Neural cell (in vitro differentiated cells): ENCODE data around the gene DNAJB4. TPM values are rescaled to one million over a fixed set of nuclear protein-coding genes. Genes with fewer than 3 reads are reported as not detected.

ENCODE experiments used
- H2AFZ ChIP-seq: fragments of 200-600, 300-800 bp; sonication (generic), shearing (Covaris generic); 2 replicates; pipeline ENCODE4 v1.6.0; 2014; ENCODE audit warnings: low read depth, mild to moderate bottlenecking, antibody characterized with exemption, low read length, moderate library complexity
- H3F3A ChIP-seq: fragments of 200-600 bp; shearing (Covaris generic); 2 replicates; pipeline ENCODE4 v1.6.1; 2016; ENCODE audit warnings: mild to moderate bottlenecking, moderate library complexity, mixed read lengths, antibody characterized with exemption, low read length; ENCODE audit not compliant: insufficient read depth, poor library complexity, severe bottlenecking
- H3K27ac ChIP-seq: fragments of 200-600, 300-800 bp; sonication (generic), shearing (Covaris generic); 2 replicates; pipeline ENCODE4 v1.5.1; 2014; ENCODE audit warnings: mild to moderate bottlenecking, low read length, moderate library complexity
- H3K27me3 ChIP-seq: fragments of 300-800, 200-600 bp; sonication (generic), shearing (Covaris generic); 2 replicates; pipeline ENCODE4 v1.6.0; 2014; ENCODE audit warnings: mild to moderate bottlenecking, low read depth, low read length, moderate library complexity; ENCODE audit not compliant: insufficient read depth
- H3K36me3 ChIP-seq: fragments of 300-800, 200-600 bp; sonication (generic), shearing (Covaris generic); 2 replicates; pipeline ENCODE4 v1.5.1; 2014; ENCODE audit warnings: mild to moderate bottlenecking, antibody characterized with exemption, low read length, moderate library complexity; ENCODE audit not compliant: insufficient read depth
- H3K4me2 ChIP-seq: fragments of 300-800, 200-600 bp; sonication (generic), shearing (Covaris generic); 2 replicates; pipeline ENCODE4 v1.6.0; 2014; ENCODE audit warnings: mild to moderate bottlenecking, low read length
- H3K4me3 ChIP-seq: fragments of 300-800, 200-600 bp; sonication (generic), shearing (Covaris generic); 2 replicates; pipeline ENCODE4 v1.5.1; 2014; ENCODE audit warnings: mild to moderate bottlenecking, low read length, moderate library complexity
- H3K79me2 ChIP-seq: fragments of 200-600 bp; shearing (Covaris generic); replicated peaks from 2 replicates; pipeline ENCODE4 v1.6.0; 2014; ENCODE audit warnings: mild to moderate bottlenecking, low read length, moderate library complexity; ENCODE audit not compliant: insufficient read depth
- H3K9ac ChIP-seq: fragments of 300-800, 200-600 bp; sonication (generic), shearing (Covaris generic); 2 replicates; pipeline ENCODE4 v1.6.1; 2016; ENCODE audit warnings: mild to moderate bottlenecking, low read length, mixed read lengths
- H3K9me2 ChIP-seq: fragments of 200-600 bp; shearing (Covaris generic); 2 replicates; pipeline ENCODE4 v1.6.1; 2016; ENCODE audit warnings: mild to moderate bottlenecking, low read length, mixed read lengths; ENCODE audit not compliant: insufficient read depth
- H3K9me3 ChIP-seq: fragments of 200-600, 300-800 bp; sonication (generic), shearing (Covaris generic); 2 replicates; pipeline ENCODE4 v1.6.1; 2016; ENCODE audit warnings: mild to moderate bottlenecking, mixed run types, low read length, moderate library complexity, mixed read lengths
- H4K20me1 ChIP-seq: fragments of 200-600 bp; shearing (Covaris generic); 2 replicates; pipeline ENCODE4 v1.6.1; 2016; ENCODE audit warnings: mild to moderate bottlenecking, mixed run types; ENCODE audit not compliant: insufficient read depth
- EP300 ChIP-seq: fragments of 450-650 bp; conservative IDR thresholded peaks from 2 replicates; pipeline ENCODE4 v1.6.1; 2014; ENCODE audit warnings: antibody characterized with exemption, mild to moderate bottlenecking, moderate library complexity; ENCODE audit not compliant: poor library complexity, severe bottlenecking
- EZH2 ChIP-seq: fragments of 200-600, 300-800 bp; shearing (Covaris generic), sonication (generic); IDR thresholded peaks from 2 replicates; pipeline ENCODE4 v1.6.1; 2014; ENCODE audit warnings: antibody characterized with exemption, low read length, borderline replicate concordance, mild to moderate bottlenecking; ENCODE audit not compliant: insufficient read depth, poor library complexity, severe bottlenecking
- MXI1 ChIP-seq: fragments of 450-650 bp; conservative IDR thresholded peaks from 2 replicates; pipeline ENCODE4 v1.6.1; 2014; ENCODE audit warnings: antibody characterized with exemption, mild to moderate bottlenecking; ENCODE audit not compliant: poor library complexity, severe bottlenecking
- POLR2AphosphoS5 ChIP-seq: IDR thresholded peaks from 2 replicates; pipeline ENCODE4 v1.6.1; 2012
- RAD21 ChIP-seq: fragments of 450-650 bp; conservative IDR thresholded peaks from 2 replicates; pipeline ENCODE4 v1.6.1; 2014; ENCODE audit warnings: antibody characterized with exemption, mild to moderate bottlenecking, moderate library complexity
- SMC3 ChIP-seq: fragments of 450-650 bp; conservative IDR thresholded peaks from 2 replicates; pipeline ENCODE4 v1.6.1; 2014; ENCODE audit warnings: antibody characterized with exemption, mild to moderate bottlenecking, moderate library complexity; ENCODE audit not compliant: poor library complexity
- TAF1 ChIP-seq: IDR thresholded peaks from 2 replicates; pipeline ENCODE4 v1.6.1; 2012; ENCODE audit warnings: low read depth
- polyA plus RNA-seq: library from polyadenylated mRNA; depleted of rRNA; stranded (reverse); fragments of >200 nt; gene quantifications from 2 replicates; pipeline ENCODE4 v1.2.3, GENCODE V29; 2014
- TF ChIP-seq, protein P1 (sequence below): fragments of 450-650 bp; IDR thresholded peaks from 2 replicates; pipeline ENCODE4 v1.5.1; 2014; ENCODE audit warnings: antibody characterized with exemption, mild to moderate bottlenecking, moderate library complexity; ENCODE audit not compliant: poor library complexity, severe bottlenecking
- TF ChIP-seq, protein P2 (sequence below): IDR thresholded peaks from 2 replicates; pipeline ENCODE4 v1.6.1; 2012; ENCODE audit warnings: borderline replicate concordance

The DNAJB4 gene
- polyA plus RNA-seq, 1 donor from 2014 or later, result 42.2 TPM

DNA sequence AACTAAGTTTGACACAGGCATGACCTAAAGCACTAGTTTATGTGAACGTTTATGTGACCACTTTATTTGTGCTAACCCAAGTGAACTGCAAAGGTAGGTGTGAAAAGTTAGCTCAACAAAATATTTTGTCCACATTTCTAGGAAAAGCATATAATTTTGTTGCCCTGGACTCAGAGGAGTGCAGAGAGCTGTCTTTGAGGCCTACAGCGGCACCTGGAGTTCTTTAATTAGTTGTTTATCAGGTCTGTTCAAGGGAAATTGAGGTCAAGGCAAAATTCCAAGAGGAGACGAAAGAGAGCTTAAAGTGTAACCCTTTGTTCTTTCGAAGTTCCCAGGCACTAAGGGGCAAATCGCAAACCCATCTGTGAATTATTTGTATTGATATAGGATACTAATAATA, 42.4 kb downstream of the DNAJB4 start:
- Histone ChIP-seq H3K4me2 (no peak overlapping the region), H2AFZ (no peak overlapping the region)

DNA sequence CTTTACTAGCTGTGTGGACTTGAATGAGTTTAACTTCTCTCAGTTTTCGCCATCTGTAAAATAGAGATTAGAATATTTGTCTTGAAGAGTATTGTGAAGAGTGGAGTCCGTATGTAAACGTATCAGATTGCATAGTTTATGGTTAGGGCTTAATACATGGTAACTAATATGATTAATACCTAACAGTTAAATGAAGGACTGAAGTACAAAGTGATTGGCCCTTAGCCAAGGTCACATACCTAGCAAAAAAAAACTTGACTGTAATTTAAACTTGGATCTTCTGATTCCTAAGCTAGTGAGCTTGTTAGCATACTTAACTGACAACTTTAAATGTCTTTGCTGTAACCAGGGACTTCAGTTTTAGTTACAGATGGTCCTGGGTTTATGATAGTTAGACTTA, 42.9 kb downstream of the DNAJB4 start:
- Histone ChIP-seq H4K20me1 (no peaks in the 10 kb centered on the region), H3K27me3 (peaks cover 41% of the 10 kb centered on the region), H3K79me2 (no peaks in the 10 kb centered on the region), H3K9ac (no peak overlapping the region), H3K27ac (no peak overlapping the region), H3F3A (no peaks in the 10 kb centered on the region), H3K36me3 (no peaks in the 10 kb centered on the region), H2AFZ (no peak overlapping the region), H3K4me3 (no peak overlapping the region), H3K9me2 (no peaks in the 10 kb centered on the region), H3K9me3 (no peaks in the 10 kb centered on the region), H3K4me2 (no peak overlapping the region)
- TF ChIP-seq EP300 (no peak), MXI1 (no peak), POLR2AphosphoS5 (no peak), SMC3 (no peak), RAD21 (no peak), TAF1 (no peak), EZH2 (no peak)
- TF ChIP-seq, protein P1, sequence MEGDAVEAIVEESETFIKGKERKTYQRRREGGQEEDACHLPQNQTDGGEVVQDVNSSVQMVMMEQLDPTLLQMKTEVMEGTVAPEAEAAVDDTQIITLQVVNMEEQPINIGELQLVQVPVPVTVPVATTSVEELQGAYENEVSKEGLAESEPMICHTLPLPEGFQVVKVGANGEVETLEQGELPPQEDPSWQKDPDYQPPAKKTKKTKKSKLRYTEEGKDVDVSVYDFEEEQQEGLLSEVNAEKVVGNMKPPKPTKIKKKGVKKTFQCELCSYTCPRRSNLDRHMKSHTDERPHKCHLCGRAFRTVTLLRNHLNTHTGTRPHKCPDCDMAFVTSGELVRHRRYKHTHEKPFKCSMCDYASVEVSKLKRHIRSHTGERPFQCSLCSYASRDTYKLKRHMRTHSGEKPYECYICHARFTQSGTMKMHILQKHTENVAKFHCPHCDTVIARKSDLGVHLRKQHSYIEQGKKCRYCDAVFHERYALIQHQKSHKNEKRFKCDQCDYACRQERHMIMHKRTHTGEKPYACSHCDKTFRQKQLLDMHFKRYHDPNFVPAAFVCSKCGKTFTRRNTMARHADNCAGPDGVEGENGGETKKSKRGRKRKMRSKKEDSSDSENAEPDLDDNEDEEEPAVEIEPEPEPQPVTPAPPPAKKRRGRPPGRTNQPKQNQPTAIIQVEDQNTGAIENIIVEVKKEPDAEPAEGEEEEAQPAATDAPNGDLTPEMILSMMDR, result no peak
- TF ChIP-seq, protein P2, sequence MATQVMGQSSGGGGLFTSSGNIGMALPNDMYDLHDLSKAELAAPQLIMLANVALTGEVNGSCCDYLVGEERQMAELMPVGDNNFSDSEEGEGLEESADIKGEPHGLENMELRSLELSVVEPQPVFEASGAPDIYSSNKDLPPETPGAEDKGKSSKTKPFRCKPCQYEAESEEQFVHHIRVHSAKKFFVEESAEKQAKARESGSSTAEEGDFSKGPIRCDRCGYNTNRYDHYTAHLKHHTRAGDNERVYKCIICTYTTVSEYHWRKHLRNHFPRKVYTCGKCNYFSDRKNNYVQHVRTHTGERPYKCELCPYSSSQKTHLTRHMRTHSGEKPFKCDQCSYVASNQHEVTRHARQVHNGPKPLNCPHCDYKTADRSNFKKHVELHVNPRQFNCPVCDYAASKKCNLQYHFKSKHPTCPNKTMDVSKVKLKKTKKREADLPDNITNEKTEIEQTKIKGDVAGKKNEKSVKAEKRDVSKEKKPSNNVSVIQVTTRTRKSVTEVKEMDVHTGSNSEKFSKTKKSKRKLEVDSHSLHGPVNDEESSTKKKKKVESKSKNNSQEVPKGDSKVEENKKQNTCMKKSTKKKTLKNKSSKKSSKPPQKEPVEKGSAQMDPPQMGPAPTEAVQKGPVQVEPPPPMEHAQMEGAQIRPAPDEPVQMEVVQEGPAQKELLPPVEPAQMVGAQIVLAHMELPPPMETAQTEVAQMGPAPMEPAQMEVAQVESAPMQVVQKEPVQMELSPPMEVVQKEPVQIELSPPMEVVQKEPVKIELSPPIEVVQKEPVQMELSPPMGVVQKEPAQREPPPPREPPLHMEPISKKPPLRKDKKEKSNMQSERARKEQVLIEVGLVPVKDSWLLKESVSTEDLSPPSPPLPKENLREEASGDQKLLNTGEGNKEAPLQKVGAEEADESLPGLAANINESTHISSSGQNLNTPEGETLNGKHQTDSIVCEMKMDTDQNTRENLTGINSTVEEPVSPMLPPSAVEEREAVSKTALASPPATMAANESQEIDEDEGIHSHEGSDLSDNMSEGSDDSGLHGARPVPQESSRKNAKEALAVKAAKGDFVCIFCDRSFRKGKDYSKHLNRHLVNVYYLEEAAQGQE, result no peak

More for the DNA sequence above, 42.4 kb downstream of the DNAJB4 start:
- peaks cover 41% of the 10 kb centered on the region for H3K27me3 ChIP-seq
- H3K27ac ChIP-seq, result no peak overlapping the region
- no peaks in the 10 kb centered on the region for H3F3A ChIP-seq
- H3K36me3 ChIP-seq, result no peaks in the 10 kb centered on the region
- H3K79me2 ChIP-seq, result no peaks in the 10 kb centered on the region
- H4K20me1 ChIP-seq, result no peaks in the 10 kb centered on the region
- no peak for TF ChIP-seq MXI1
- TF ChIP-seq, protein P2, result no peak
- no peak for TF ChIP-seq TAF1
- no peaks in the 10 kb centered on the region for H3K9me3 ChIP-seq
- no peak overlapping the region for H3K9ac ChIP-seq
- no peak overlapping the region for H3K4me3 ChIP-seq
- no peaks in the 10 kb centered on the region for H3K9me2 ChIP-seq
